OCI-LY1 (cell line): ENCODE data around the gene STK39.

ENCODE experiments used
- CTCF ChIP-seq: fragments of 200-600 bp; sonication (generic), shearing (Covaris generic); IDR thresholded peaks from 2 replicates; pipeline ENCODE4 v1.5.1; 2017; ENCODE audit warnings: mild to moderate bottlenecking, antibody characterized with exemption, low read length, moderate library complexity, mixed read lengths
- EZH2 ChIP-seq: fragments of 200-600 bp; sonication (generic), shearing (Covaris generic); IDR thresholded peaks from 2 replicates; pipeline ENCODE4 v1.8.0; 2017; ENCODE audit warnings: borderline replicate concordance, mixed run types, mild to moderate bottlenecking, antibody characterized with exemption, low read length, moderate library complexity, mixed read lengths

GRCh38 chr2:167924556-167924955 is 322.8 kb downstream of the STK39 start:
- TF ChIP-seq CTCF (no peak), EZH2 (no peak)
